HepG2 (cell line): ENCODE data around the gene PODXL. TPM values are rescaled to one million over a fixed set of nuclear protein-coding genes. Genes with fewer than 3 reads are reported as not detected.

ENCODE experiments used
- ELF4 ChIP-seq: sonication (generic); formaldehyde crosslinking; IDR thresholded peaks from 2 replicates; pipeline ENCODE4 v1.5.0; 2020; ENCODE audit warnings: missing genetic modification reagents, mild to moderate bottlenecking, moderate library complexity, borderline replicate concordance
- FLYWCH1 ChIP-seq: sonication (generic); formaldehyde crosslinking; IDR thresholded peaks from 2 replicates; pipeline ENCODE4 v1.8.1; 2023; ENCODE audit warnings: mild to moderate bottlenecking, missing genetic modification reagents
- HMG20A ChIP-seq: IDR thresholded peaks from 2 replicates; pipeline ENCODE4 v1.6.1; 2016; ENCODE audit warnings: borderline replicate concordance
- HNF1A ChIP-seq, 2 experiments: sonication (generic) in 1 of 2; formaldehyde crosslinking in 1 of 2; IDR thresholded peaks; 2 replicates each; pipeline versions ENCODE4 v1.4.0 to v1.6.1; 2016 to 2020; ENCODE audit warnings: borderline replicate concordance in 1 of 2, low read depth in 1 of 2, mild to moderate bottlenecking in 1 of 2, missing genetic modification reagents in 1 of 2
- MEIS1 ChIP-seq: sonication (generic); formaldehyde crosslinking; IDR thresholded peaks from 2 replicates; pipeline ENCODE4 v1.9.0; 2021; ENCODE audit warnings: mild to moderate bottlenecking, missing genetic modification reagents, moderate library complexity, borderline replicate concordance
- NONO ChIP-seq, 2 experiments: fragments of 450-650 bp in 1 of 2; sonication (generic) in 1 of 2; formaldehyde crosslinking in 1 of 2; IDR thresholded peaks in 1 of 2; conservative IDR thresholded peaks in 1 of 2; 2 replicates each; pipeline versions ENCODE4 v1.6.1 to v1.8.0; 2017 to 2022; ENCODE audit warnings: mild to moderate bottlenecking in 1 of 2, missing genetic modification reagents in 1 of 2, moderate library complexity in 1 of 2
- RARG ChIP-seq: sonication (generic); formaldehyde crosslinking; IDR thresholded peaks from 2 replicates; pipeline ENCODE4 v1.4.0; 2020; ENCODE audit warnings: low read depth, mild to moderate bottlenecking, missing genetic modification reagents
- SOX6 ChIP-seq, 2 experiments: fragments of 450-650 bp in 1 of 2; sonication (generic) in 1 of 2; formaldehyde crosslinking in 1 of 2; IDR thresholded peaks; 2 replicates each; pipeline versions ENCODE4 v1.4.0 to v1.6.1; 2017 to 2020; ENCODE audit warnings: antibody characterized with exemption in 1 of 2, mild to moderate bottlenecking in 1 of 2, missing genetic modification reagents in 1 of 2
- TRIM24 ChIP-seq: sonication (generic); formaldehyde crosslinking; IDR thresholded peaks from 2 replicates; pipeline ENCODE4 v1.8.0; 2022; ENCODE audit warnings: mild to moderate bottlenecking, missing genetic modification reagents
- ZBTB2 ChIP-seq: sonication (generic); formaldehyde crosslinking; IDR thresholded peaks from 2 replicates; pipeline ENCODE4 v1.8.0; 2022; ENCODE audit warnings: low read depth, missing genetic modification reagents
- ZBTB7A ChIP-seq: sonication (generic); formaldehyde crosslinking; IDR thresholded peaks from 2 replicates; pipeline ENCODE4 v1.8.0; 2022; ENCODE audit warnings: mild to moderate bottlenecking, missing genetic modification reagents
- ZNF20 ChIP-seq: sonication (generic); formaldehyde crosslinking; IDR thresholded peaks from 2 replicates; pipeline ENCODE4 v1.4.0; 2020; ENCODE audit warnings: mild to moderate bottlenecking, moderate library complexity, missing genetic modification reagents
- ZNF326 ChIP-seq: sonication (generic); formaldehyde crosslinking; IDR thresholded peaks from 2 replicates; pipeline ENCODE4 v1.4.0; 2020; ENCODE audit warnings: missing genetic modification reagents, borderline replicate concordance
- ZNF570 ChIP-seq: sonication (generic); formaldehyde crosslinking; IDR thresholded peaks from 2 replicates; pipeline ENCODE4 v1.4.0; 2020; ENCODE audit warnings: mild to moderate bottlenecking, missing genetic modification reagents, borderline replicate concordance
- polyA plus RNA-seq, 8 experiments: library from polyadenylated mRNA; depleted of rRNA in 3 of 8; stranded (reverse) in 7 of 8; unstranded in 1 of 8; fragments of >200 nt; fragmentation: Illumina TruSeq in 4 of 8; extraction: Trizol in 4 of 8; gene quantifications; 2 replicates each; pipeline versions ENCODE4 v1.2.1 to v1.2.3, GENCODE V29; 2011 to 2016; ENCODE audit warnings: low read depth in 4 of 8, missing spikeins in 1 of 8, mixed read lengths in 1 of 8; ENCODE audit not compliant: insufficient read depth in 1 of 8
- total RNA-seq, 5 experiments: library from RNA; depleted of rRNA; stranded (reverse); fragments of >200 nt; fragmentation: Illumina TruSeq; extraction: Trizol; gene quantifications; 2 replicates each; pipeline ENCODE4 v1.2.3, GENCODE V29; 2016; ENCODE audit warnings: low read depth in 1 of 5
- TF ChIP-seq, protein P1 (sequence below): sonication (generic); formaldehyde crosslinking; conservative IDR thresholded peaks from 2 replicates; pipeline ENCODE4 v1.4.0; 2020; ENCODE audit warnings: mild to moderate bottlenecking, missing genetic modification reagents, moderate library complexity
- TF ChIP-seq, protein P2 (sequence below): sonication (generic); formaldehyde crosslinking; IDR thresholded peaks from 2 replicates; pipeline ENCODE4 v1.5.1; 2020; ENCODE audit warnings: missing genetic modification reagents, mild to moderate bottlenecking, borderline replicate concordance

PODXL gene
- total and polyA plus RNA-seq, 2 of the 13 experiments (the other 11 are each of a cell fraction or from before 2014, with no cell fraction given): 0.22 to 0.54 TPM

- TF ChIP-seq FLYWCH1 (CRISPR knock-in tag) (no peak), NONO (IDR thresholded peaks at IDR 0.05) (no peak), NONO (CRISPR knock-in tag; conservative IDR thresholded peaks at IDR 0.05) (0 out of 2 replicates have a peak, but pooled peaks have one; percentile 46), ZNF326 (CRISPR knock-in tag) (no peak), ZNF570 (CRISPR knock-in tag) (no peak), HMG20A (CRISPR knock-in tag) (no peak), HNF1A (IDR thresholded peaks at IDR 0.05; ENCODE audit: low read depth) (no peak), HNF1A (CRISPR knock-in tag; IDR thresholded peaks at IDR 0.05; ENCODE audit: borderline replicate concordance) (no peak), MEIS1 (CRISPR knock-in tag) (no peak), ZBTB2 (no peak), RARG (no peak), ZBTB7A (CRISPR knock-in tag) (no peak), SOX6 (IDR thresholded peaks at IDR 0.05) (no peak), SOX6 (CRISPR knock-in tag; IDR thresholded peaks at IDR 0.05) (no peak), TRIM24 (no peak), ELF4 (CRISPR knock-in tag) (no peak), ZNF20 (CRISPR knock-in tag) (no peak)
- TF ChIP-seq, protein P1, sequence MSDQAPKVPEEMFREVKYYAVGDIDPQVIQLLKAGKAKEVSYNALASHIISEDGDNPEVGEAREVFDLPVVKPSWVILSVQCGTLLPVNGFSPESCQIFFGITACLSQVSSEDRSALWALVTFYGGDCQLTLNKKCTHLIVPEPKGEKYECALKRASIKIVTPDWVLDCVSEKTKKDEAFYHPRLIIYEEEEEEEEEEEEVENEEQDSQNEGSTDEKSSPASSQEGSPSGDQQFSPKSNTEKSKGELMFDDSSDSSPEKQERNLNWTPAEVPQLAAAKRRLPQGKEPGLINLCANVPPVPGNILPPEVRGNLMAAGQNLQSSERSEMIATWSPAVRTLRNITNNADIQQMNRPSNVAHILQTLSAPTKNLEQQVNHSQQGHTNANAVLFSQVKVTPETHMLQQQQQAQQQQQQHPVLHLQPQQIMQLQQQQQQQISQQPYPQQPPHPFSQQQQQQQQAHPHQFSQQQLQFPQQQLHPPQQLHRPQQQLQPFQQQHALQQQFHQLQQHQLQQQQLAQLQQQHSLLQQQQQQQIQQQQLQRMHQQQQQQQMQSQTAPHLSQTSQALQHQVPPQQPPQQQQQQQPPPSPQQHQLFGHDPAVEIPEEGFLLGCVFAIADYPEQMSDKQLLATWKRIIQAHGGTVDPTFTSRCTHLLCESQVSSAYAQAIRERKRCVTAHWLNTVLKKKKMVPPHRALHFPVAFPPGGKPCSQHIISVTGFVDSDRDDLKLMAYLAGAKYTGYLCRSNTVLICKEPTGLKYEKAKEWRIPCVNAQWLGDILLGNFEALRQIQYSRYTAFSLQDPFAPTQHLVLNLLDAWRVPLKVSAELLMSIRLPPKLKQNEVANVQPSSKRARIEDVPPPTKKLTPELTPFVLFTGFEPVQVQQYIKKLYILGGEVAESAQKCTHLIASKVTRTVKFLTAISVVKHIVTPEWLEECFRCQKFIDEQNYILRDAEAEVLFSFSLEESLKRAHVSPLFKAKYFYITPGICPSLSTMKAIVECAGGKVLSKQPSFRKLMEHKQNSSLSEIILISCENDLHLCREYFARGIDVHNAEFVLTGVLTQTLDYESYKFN (CRISPR knock-in tag): no peak
- TF ChIP-seq, protein P2, sequence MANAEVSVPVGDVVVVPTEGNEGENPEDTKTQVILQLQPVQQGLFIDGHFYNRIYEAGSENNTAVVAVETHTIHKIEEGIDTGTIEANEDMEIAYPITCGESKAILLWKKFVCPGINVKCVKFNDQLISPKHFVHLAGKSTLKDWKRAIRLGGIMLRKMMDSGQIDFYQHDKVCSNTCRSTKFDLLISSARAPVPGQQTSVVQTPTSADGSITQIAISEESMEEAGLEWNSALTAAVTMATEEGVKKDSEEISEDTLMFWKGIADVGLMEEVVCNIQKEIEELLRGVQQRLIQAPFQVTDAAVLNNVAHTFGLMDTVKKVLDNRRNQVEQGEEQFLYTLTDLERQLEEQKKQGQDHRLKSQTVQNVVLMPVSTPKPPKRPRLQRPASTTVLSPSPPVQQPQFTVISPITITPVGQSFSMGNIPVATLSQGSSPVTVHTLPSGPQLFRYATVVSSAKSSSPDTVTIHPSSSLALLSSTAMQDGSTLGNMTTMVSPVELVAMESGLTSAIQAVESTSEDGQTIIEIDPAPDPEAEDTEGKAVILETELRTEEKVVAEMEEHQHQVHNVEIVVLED (CRISPR knock-in tag): no peak
Measured at GRCh38 chr7:131513245-131514061, 43.0 kb downstream of the PODXL start (continued).
